Measurements from ENCODE around the gene AKAP12.

The AKAP12 gene

GRCh38 chr6:151207674-151208073, 32.1 kb upstream of the AKAP12 start:
- no peak for FAIRE-seq
- no peak for DNase-seq (ENCODE audit: insufficient read length, low spot score)
- TF ChIP-seq CTCF (IDR thresholded peaks at IDR 0.05; ENCODE audit: insufficient read depth, missing control alignments) = no peak

- DNase-seq (ENCODE audit: insufficient read length, low spot score) = no peak
- no peak for FAIRE-seq
- no peak for TF ChIP-seq CTCF (IDR thresholded peaks at IDR 0.05; ENCODE audit: insufficient read depth, missing control alignments)
These were observed 30.5 kb upstream of the AKAP12 start for GRCh38 chr6:151209071-151209831.

- DNase-seq (ENCODE audit: insufficient read length, low spot score) (no peak), FAIRE-seq (no peak)
- no peak for TF ChIP-seq CTCF (IDR thresholded peaks at IDR 0.05; ENCODE audit: insufficient read depth, missing control alignments)
These were observed 28.7 kb upstream of the AKAP12 start for GRCh38 chr6:151211075-151211474.

GRCh38 chr6:151213352-151213751, 26.4 kb upstream of the AKAP12 start:
- FAIRE-seq = no peak
- TF ChIP-seq CTCF (IDR thresholded peaks at IDR 0.05; ENCODE audit: insufficient read depth, missing control alignments) = no peak
- DNase-seq (ENCODE audit: insufficient read length, low spot score) = no peak

GRCh38 chr6:151215999-151216398, 23.8 kb upstream of the AKAP12 start:
- DNase-seq (ENCODE audit: insufficient read length, low spot score) (no peak), FAIRE-seq (no peak)
- TF ChIP-seq CTCF (IDR thresholded peaks at IDR 0.05; ENCODE audit: insufficient read depth, missing control alignments) = no peak

GRCh38 chr6:151216804-151217203, 23.0 kb upstream of the AKAP12 start:
- DNase-seq (ENCODE audit: insufficient read length, low spot score) (no peak), FAIRE-seq (no peak)
- TF ChIP-seq CTCF (IDR thresholded peaks at IDR 0.05; ENCODE audit: insufficient read depth, missing control alignments) = no peak

GRCh38 chr6:151219192-151219591, 20.6 kb upstream of the AKAP12 start:
- no peak for FAIRE-seq
- TF ChIP-seq CTCF (IDR thresholded peaks at IDR 0.05; ENCODE audit: insufficient read depth, missing control alignments) = no peak

More at GRCh38 chr6:151219192-151219591, 20.6 kb upstream of the AKAP12 start:
- DNase-seq (ENCODE audit: insufficient read length, low spot score) = no peak

All from D721Med (cell line).